Kidney (tissue), 14 donors: Measurements from ENCODE around the gene ACSM3. TPM values are rescaled to one million over a fixed set of nuclear protein-coding genes. Genes with fewer than 3 reads are reported as not detected.

Experiments used
- DNase-seq, 5 donors: peaks; one replicate each; pipeline ENCODE4 v3.0.0-alpha.2; 2013 to 2020
- FAIRE-seq: peaks from 2 replicates; lab custom pipeline; 2012; peaks lifted over from hg19 to GRCh38; lab: Jason Lieb, UNC
- H3K27ac ChIP-seq, 2 donors: one replicate each; pipeline ENCODE4 v1.7.0; 2013; ENCODE audit warnings: low read depth in 2 of 2, low read length in 2 of 2, inconsistent platforms in 1 of 2
- H3K27me3 ChIP-seq: one replicate; pipeline ENCODE4 v1.7.1; 2013; ENCODE audit warnings: low read length, inconsistent platforms; ENCODE audit not compliant: control insufficient read depth, insufficient read depth
- H3K36me3 ChIP-seq, 3 donors: one replicate each; pipeline versions ENCODE4 v1.7.0 to v1.7.1; 2013; ENCODE audit warnings: low read length in 3 of 3, control low read depth in 1 of 3, inconsistent platforms in 1 of 3; ENCODE audit not compliant: insufficient read depth in 3 of 3, control insufficient read depth in 2 of 3
- H3K4me1 ChIP-seq, 3 donors: one replicate each; pipeline versions ENCODE4 v1.7.0 to v1.7.1; 2013; ENCODE audit warnings: low read length in 3 of 3, inconsistent platforms in 1 of 3, low read depth in 1 of 3; ENCODE audit not compliant: control insufficient read depth in 2 of 3, insufficient read depth in 2 of 3
- H3K4me3 ChIP-seq, 3 donors: one replicate each; pipeline versions ENCODE4 v1.7.0 to v1.8.1; 2013; ENCODE audit warnings: low read length in 3 of 3, control low read depth in 1 of 3, inconsistent platforms in 1 of 3
- H3K9ac ChIP-seq, 3 donors: one replicate each; pipeline versions ENCODE4 v1.7.0 to v1.7.1; 2013; ENCODE audit warnings: low read length in 3 of 3, control low read depth in 1 of 3, inconsistent platforms in 1 of 3
- H3K9me3 ChIP-seq, 3 donors: one replicate each; pipeline versions ENCODE4 v1.7.0 to v1.7.1; 2013; ENCODE audit warnings: low read length in 3 of 3, control low read depth in 1 of 3, inconsistent platforms in 1 of 3; ENCODE audit not compliant: control insufficient read depth in 2 of 3, insufficient read depth in 1 of 3
- CTCF ChIP-seq: IDR thresholded peaks from 3 replicates; pipeline ENCODE4 v1.5.1; 2012; ENCODE audit warnings: mild to moderate bottlenecking, moderate library complexity, borderline replicate concordance; ENCODE audit not compliant: insufficient read depth; ENCODE audit errors: extremely low read depth
- intact Hi-C: fragments of 100-400 bp; cut with DNase I; formaldehyde crosslinking; loops from one replicate; pipeline ENCODE4 v1.11.1; 2022
- polyA plus RNA-seq: library from polyadenylated mRNA; stranded (reverse); fragments of 350-450 nt; fragmentation: Illumina TruSeq; extraction: RNeasy Lipid Tissue Mini Kit (QIAGEN cat#74804); gene quantifications from one replicate; pipeline ENCODE4 v1.2.3, GENCODE V29; 2014; ENCODE audit warnings: low read depth, low replicate concordance; ENCODE audit not compliant: insufficient read depth
- total RNA-seq: library from RNA; stranded (reverse); fragmentation: NEBNext Ultra II Directional; extraction: Animal tissue kit (Norgen Biotek cat#: 25700); gene quantifications from one replicate; pipeline ENCODE4 v1.2.1, GENCODE V29; 2021
- donor health status: control.
- donor health status: control.
- donor health status: control.
- donor health status: control.
- donor health status: control.
- donor health status: DM: yes; HTN: yes; CAD: no.
- donor health status: Normal renal cell carcinoma (clear cell type).

Gene ACSM3
- total and polyA plus RNA-seq, 2 donors from 2014 or later: 31.5 to 139 TPM

DNA sequence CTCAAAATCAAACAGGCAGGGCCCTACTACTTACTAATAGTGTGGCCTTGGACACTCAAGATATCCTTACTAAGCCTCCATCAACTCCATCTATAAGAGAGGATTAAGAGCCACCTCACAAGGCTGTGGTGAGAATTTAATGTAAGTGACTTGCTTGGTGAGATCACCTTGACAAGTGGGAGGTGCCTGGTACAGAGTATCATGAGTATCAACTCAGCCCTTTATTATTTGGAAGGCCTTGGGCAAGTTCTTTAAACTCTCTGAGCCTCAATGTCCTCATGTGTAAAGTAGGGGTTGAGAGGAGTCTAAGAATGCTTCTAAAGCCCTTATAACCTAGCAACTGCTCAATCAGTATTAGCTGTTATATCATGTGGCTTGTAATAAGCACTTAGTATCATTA lies 37.2 kb upstream of the ACSM3 start:
- no peak for DNase-seq
- Histone ChIP-seq H3K4me1 (no peaks in the 10 kb centered on the region), H3K27me3 (no peaks in the 10 kb centered on the region), H3K4me3 (no peak overlapping the region), H3K9ac (no peak overlapping the region), H3K27ac (no peak overlapping the region), H3K9me3 (no peaks in the 10 kb centered on the region), H3K36me3 (peaks cover 0 to 2% (median 0%) of the 10 kb centered on the region in 3 donors)
- no peak for FAIRE-seq
- TF ChIP-seq CTCF: no peak
- intact Hi-C loops: no loop called here

GRCh38 chr16:20727181-20727580 lies 36.6 kb upstream of the ACSM3 start:
- peaks cover 0 to 2% (median 0%) of the 10 kb centered on the region in 3 donors for H3K36me3 ChIP-seq
- no peak overlapping the region for H3K27ac ChIP-seq
- DNase-seq (no peak), FAIRE-seq (no peak)
- H3K4me3 ChIP-seq: no peak overlapping the region
- H3K9ac ChIP-seq: no peak overlapping the region
- H3K9me3 ChIP-seq: no peaks in the 10 kb centered on the region
- intact Hi-C loops: no loop called here
- H3K27me3 ChIP-seq: no peaks in the 10 kb centered on the region
- no peaks in the 10 kb centered on the region for H3K4me1 ChIP-seq
- no peak for TF ChIP-seq CTCF

DNA sequence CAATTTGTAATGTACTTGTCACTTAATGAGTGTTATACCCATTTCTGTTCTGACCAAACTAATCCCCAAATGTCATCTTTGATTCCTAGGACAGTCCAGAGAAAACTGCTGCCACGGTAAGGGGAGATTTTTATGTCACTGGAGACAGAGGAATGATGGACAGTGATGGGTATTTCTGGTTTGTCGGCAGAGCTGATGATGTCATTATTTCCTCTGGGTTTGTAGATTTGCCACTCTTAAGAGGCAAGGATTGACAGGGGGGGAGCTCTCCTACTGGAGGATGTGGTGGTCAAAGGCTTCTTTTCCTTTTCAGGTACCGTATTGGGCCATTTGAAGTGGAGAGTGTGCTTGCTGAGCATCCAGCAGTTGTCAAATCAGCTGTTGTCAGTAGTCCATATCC lies 34.7 kb upstream of the ACSM3 start:
- peaks cover 0 to 2% (median 0%) of the 10 kb centered on the region in 3 donors for H3K36me3 ChIP-seq
- intact Hi-C loops: no loop called here
- no peak for TF ChIP-seq CTCF
- no peaks in the 10 kb centered on the region for H3K9me3 ChIP-seq
- no peak overlapping the region for H3K9ac ChIP-seq
- no peaks in the 10 kb centered on the region for H3K4me1 ChIP-seq
- DNase-seq (no peak), FAIRE-seq (no peak)
- H3K4me3 ChIP-seq: no peak overlapping the region
- H3K27ac ChIP-seq: no peak overlapping the region
- no peaks in the 10 kb centered on the region for H3K27me3 ChIP-seq

DNA sequence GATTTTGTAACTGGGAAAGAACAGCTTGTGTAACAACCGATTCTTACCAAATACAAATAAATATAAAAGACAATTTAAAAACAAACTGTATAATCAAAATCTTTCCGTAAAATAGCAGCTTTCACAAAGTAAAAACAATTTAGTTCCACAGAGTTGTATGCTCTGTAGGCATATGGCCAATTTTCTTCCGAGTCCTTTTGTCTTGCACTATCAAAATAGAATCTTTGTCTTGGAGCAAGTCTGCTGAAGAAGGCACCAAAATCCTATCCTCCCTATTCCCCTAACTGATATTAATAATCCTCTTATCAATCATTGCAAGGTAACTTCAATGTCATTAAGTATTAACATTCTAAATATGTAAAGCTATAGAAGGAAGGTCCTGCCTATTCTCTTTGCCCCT lies 29.8 kb upstream of the ACSM3 start:
- Histone ChIP-seq H3K4me1 (peaks cover 0 to 6% (median 0%) of the 10 kb centered on the region in 3 donors), H3K36me3 (peaks cover 16 to 38% (median 20%) of the 10 kb centered on the region in 3 donors), H3K4me3 (no peak overlapping the region), H3K9ac (no peak overlapping the region), H3K27me3 (no peaks in the 10 kb centered on the region), H3K9me3 (no peaks in the 10 kb centered on the region), H3K27ac (no peak overlapping the region)
- FAIRE-seq: no peak
- DNase-seq: no peak
- intact Hi-C loops: no loop called here
- no peak for TF ChIP-seq CTCF
